Measurements from ENCODE around the gene ICE2. TPM values are rescaled to one million over a fixed set of nuclear protein-coding genes. Genes with fewer than 3 reads are reported as not detected.

The ICE2 gene, protein sequence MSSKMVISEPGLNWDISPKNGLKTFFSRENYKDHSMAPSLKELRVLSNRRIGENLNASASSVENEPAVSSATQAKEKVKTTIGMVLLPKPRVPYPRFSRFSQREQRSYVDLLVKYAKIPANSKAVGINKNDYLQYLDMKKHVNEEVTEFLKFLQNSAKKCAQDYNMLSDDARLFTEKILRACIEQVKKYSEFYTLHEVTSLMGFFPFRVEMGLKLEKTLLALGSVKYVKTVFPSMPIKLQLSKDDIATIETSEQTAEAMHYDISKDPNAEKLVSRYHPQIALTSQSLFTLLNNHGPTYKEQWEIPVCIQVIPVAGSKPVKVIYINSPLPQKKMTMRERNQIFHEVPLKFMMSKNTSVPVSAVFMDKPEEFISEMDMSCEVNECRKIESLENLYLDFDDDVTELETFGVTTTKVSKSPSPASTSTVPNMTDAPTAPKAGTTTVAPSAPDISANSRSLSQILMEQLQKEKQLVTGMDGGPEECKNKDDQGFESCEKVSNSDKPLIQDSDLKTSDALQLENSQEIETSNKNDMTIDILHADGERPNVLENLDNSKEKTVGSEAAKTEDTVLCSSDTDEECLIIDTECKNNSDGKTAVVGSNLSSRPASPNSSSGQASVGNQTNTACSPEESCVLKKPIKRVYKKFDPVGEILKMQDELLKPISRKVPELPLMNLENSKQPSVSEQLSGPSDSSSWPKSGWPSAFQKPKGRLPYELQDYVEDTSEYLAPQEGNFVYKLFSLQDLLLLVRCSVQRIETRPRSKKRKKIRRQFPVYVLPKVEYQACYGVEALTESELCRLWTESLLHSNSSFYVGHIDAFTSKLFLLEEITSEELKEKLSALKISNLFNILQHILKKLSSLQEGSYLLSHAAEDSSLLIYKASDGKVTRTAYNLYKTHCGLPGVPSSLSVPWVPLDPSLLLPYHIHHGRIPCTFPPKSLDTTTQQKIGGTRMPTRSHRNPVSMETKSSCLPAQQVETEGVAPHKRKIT
- 28.3 and 32.8 TPM in 2 replicates for total RNA-seq

GRCh38 chr15:60478566-60479360, at the start of gene ICE2:
ICE2 (minus strand) TSS chr15:60479142; CDS start chr15:60477977, 1,165 bp downstream.

GRCh38 chr15:60397772-60398445, 81.0 kb downstream of the ICE2 start, which contains the start of gene ANXA2:
ANXA2 (minus strand) TSS chr15:60397986; CDS start chr15:60386075, 11,911 bp downstream.

Other genes with a start within 250 kb of the ICE2 start
- gene ANXA2, start 81.2 kb downstream of the ICE2 start, total RNA-seq: 4,757 and 4,992 TPM in 2 replicates

Data from epithelial cell of umbilical artery (primary cell).